Measurements from ENCODE around the gene KRT86. TPM values are rescaled to one million over a fixed set of nuclear protein-coding genes. Genes with fewer than 3 reads are reported as not detected.

The KRT86 gene
- total RNA-seq (0.14 TPM in 1 of 2 replicates, not detected in the other), polyA plus RNA-seq (0.35 TPM in 1 of 2 replicates, not detected in the other)

- Histone ChIP-seq H3K4me1 (ENCODE audit: low read depth) (no peaks in the 10 kb centered on the region), H3K9me3 (ENCODE audit: low read depth) (no peaks in the 10 kb centered on the region), H3K27ac (no peak within 1 kb of the TSS), H3K4me3 (no peak within 1 kb of the TSS), H3K27me3 (peaks cover 87% of the 10 kb centered on the region), H3K36me3 (no peaks in the 10 kb centered on the region)
- no peak for DNase-seq (ENCODE audit: low read depth in 1 of 2, low spot score in 1 of 2)
- no peak for TF ChIP-seq CTCF (IDR thresholded peaks at IDR 0.05; ENCODE audit: low read depth, low read length)
Measured at GRCh38 chr12:52274521-52275120, at the start of gene KRT86. Gene KRT86, plus strand, starts transcription at chr12:52274645. Its CDS starts 27,272 bp downstream, at chr12:52301917.

GRCh38 chr12:52225752-52226151, 48.7 kb upstream of the KRT86 start:
- Histone ChIP-seq H3K4me1 (ENCODE audit: low read depth) (no peaks in the 10 kb centered on the region), H3K27me3 (peaks cover 80% of the 10 kb centered on the region), H3K27ac (no peak overlapping the region), H3K36me3 (no peaks in the 10 kb centered on the region), H3K9me3 (ENCODE audit: low read depth) (no peaks in the 10 kb centered on the region), H3K4me3 (no peak overlapping the region)
- no peak for TF ChIP-seq CTCF (IDR thresholded peaks at IDR 0.05; ENCODE audit: low read depth, low read length)
- DNase-seq (ENCODE audit: low read depth in 1 of 2, low spot score in 1 of 2): no peak

GRCh38 chr12:52226446-52226845, 48.0 kb upstream of the KRT86 start:
- H3K9me3 ChIP-seq (ENCODE audit: low read depth): no peaks in the 10 kb centered on the region
- no peaks in the 10 kb centered on the region for H3K36me3 ChIP-seq
- no peak overlapping the region for H3K4me3 ChIP-seq
- H3K27me3 ChIP-seq: peaks cover 84% of the 10 kb centered on the region
- H3K27ac ChIP-seq: no peak overlapping the region
- no peak for DNase-seq (ENCODE audit: low read depth in 1 of 2, low spot score in 1 of 2)
- no peaks in the 10 kb centered on the region for H3K4me1 ChIP-seq (ENCODE audit: low read depth)
- TF ChIP-seq CTCF (IDR thresholded peaks at IDR 0.05; ENCODE audit: low read depth, low read length): no peak

GRCh38 chr12:52227606-52228166, 46.8 kb upstream of the KRT86 start:
- H3K36me3 ChIP-seq: no peaks in the 10 kb centered on the region
- H3K9me3 ChIP-seq (ENCODE audit: low read depth): no peaks in the 10 kb centered on the region
- H3K4me1 ChIP-seq (ENCODE audit: low read depth): no peaks in the 10 kb centered on the region
- H3K27ac ChIP-seq: no peak overlapping the region
- H3K4me3 ChIP-seq: no peak overlapping the region
- DNase-seq (ENCODE audit: low read depth in 1 of 2, low spot score in 1 of 2): no peak
- TF ChIP-seq CTCF (IDR thresholded peaks at IDR 0.05; ENCODE audit: low read depth, low read length): no peak
- peaks cover 84% of the 10 kb centered on the region for H3K27me3 ChIP-seq

GRCh38 chr12:52228366-52228765, 46.1 kb upstream of the KRT86 start:
- Histone ChIP-seq H3K4me1 (ENCODE audit: low read depth) (no peaks in the 10 kb centered on the region), H3K9me3 (ENCODE audit: low read depth) (no peaks in the 10 kb centered on the region), H3K27me3 (peaks cover 86% of the 10 kb centered on the region), H3K27ac (no peak overlapping the region), H3K4me3 (no peak overlapping the region), H3K36me3 (no peaks in the 10 kb centered on the region)
- DNase-seq (ENCODE audit: low read depth in 1 of 2, low spot score in 1 of 2): no peak
- TF ChIP-seq CTCF (IDR thresholded peaks at IDR 0.05; ENCODE audit: low read depth, low read length): no peak

Measured in cardiac muscle cell (in vitro differentiated cells and primary cell).